ENCODE results near the gene R3HDM1. TPM values are rescaled to one million over a fixed set of nuclear protein-coding genes. Genes with fewer than 3 reads are reported as not detected.

Gene R3HDM1
- polyA plus RNA-seq, 1 donor from 2014 or later, result 30.3 TPM

DNA sequence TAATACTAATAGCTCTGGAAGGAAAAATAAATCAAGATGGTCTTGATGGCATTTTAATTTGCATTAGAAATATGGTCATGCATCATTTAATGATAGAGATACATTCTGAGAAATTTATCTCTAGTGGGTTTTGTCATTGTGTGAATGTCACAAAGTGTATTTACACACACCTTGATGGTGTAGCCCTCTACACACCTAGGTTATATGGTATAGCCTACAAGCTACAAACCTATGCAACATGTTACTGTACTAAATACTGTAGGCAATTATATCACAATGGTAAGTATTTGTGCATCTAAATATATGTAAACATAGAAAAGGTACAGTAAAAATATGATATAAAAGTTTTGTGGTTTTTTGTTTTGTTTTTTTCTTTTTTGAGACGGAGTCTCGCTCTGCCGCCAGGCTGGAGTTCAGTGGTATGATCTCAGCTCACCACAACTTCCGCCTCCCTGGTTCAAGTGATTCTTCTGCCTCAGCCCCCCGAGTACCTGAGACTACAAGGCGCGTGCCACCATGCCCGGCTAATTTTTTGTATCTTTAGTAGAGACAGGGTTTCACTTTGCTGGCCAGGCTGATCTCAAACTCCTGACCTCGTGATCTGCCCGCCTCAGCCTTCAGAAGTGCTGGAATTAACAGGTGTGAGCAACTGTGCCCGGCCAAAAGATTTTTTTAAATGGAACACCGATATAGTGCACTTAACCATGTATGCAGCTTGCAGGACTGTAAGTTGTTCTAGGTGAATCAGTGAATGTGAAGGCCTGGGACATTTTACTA, 126.7 kb downstream of the R3HDM1 start:
- H3K9me2 ChIP-seq (ENCODE audit: insufficient read depth, low read length), result no peaks in the 10 kb centered on the region
- H3K27ac ChIP-seq (ENCODE audit: low read length), result no peak overlapping the region
- H3K27me3 ChIP-seq (ENCODE audit: insufficient read depth, low read depth, low read length), result no peaks in the 10 kb centered on the region
- no peaks in the 10 kb centered on the region for H3F3A ChIP-seq (ENCODE audit: insufficient read depth, low read length, poor library complexity, severe bottlenecking)
- H2AFZ ChIP-seq (ENCODE audit: low read depth, low read length), result no peak overlapping the region
- no peaks in the 10 kb centered on the region for H3K36me3 ChIP-seq (ENCODE audit: insufficient read depth, low read length)
- H3K9ac ChIP-seq (ENCODE audit: low read length), result no peak overlapping the region
- no peaks in the 10 kb centered on the region for H3K79me2 ChIP-seq (replicated peaks; ENCODE audit: insufficient read depth, low read length)
- H3K4me3 ChIP-seq (ENCODE audit: low read length), result no peak overlapping the region
- no peaks in the 10 kb centered on the region for H3K9me3 ChIP-seq (ENCODE audit: low read length)
- TF ChIP-seq, protein P1, sequence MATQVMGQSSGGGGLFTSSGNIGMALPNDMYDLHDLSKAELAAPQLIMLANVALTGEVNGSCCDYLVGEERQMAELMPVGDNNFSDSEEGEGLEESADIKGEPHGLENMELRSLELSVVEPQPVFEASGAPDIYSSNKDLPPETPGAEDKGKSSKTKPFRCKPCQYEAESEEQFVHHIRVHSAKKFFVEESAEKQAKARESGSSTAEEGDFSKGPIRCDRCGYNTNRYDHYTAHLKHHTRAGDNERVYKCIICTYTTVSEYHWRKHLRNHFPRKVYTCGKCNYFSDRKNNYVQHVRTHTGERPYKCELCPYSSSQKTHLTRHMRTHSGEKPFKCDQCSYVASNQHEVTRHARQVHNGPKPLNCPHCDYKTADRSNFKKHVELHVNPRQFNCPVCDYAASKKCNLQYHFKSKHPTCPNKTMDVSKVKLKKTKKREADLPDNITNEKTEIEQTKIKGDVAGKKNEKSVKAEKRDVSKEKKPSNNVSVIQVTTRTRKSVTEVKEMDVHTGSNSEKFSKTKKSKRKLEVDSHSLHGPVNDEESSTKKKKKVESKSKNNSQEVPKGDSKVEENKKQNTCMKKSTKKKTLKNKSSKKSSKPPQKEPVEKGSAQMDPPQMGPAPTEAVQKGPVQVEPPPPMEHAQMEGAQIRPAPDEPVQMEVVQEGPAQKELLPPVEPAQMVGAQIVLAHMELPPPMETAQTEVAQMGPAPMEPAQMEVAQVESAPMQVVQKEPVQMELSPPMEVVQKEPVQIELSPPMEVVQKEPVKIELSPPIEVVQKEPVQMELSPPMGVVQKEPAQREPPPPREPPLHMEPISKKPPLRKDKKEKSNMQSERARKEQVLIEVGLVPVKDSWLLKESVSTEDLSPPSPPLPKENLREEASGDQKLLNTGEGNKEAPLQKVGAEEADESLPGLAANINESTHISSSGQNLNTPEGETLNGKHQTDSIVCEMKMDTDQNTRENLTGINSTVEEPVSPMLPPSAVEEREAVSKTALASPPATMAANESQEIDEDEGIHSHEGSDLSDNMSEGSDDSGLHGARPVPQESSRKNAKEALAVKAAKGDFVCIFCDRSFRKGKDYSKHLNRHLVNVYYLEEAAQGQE (IDR thresholded peaks at IDR 0.05; ENCODE audit: borderline replicate concordance), result no peak
- TF ChIP-seq POLR2AphosphoS5 (IDR thresholded peaks at IDR 0.05) (no peak), SMC3 (conservative IDR thresholded peaks at IDR 0.05; ENCODE audit: poor library complexity) (no peak), TAF1 (IDR thresholded peaks at IDR 0.05; ENCODE audit: low read depth) (no peak), RAD21 (conservative IDR thresholded peaks at IDR 0.05) (no peak), EP300 (conservative IDR thresholded peaks at IDR 0.05; ENCODE audit: poor library complexity, severe bottlenecking) (no peak), MXI1 (conservative IDR thresholded peaks at IDR 0.05; ENCODE audit: poor library complexity, severe bottlenecking) (no peak), CTCF (IDR thresholded peaks at IDR 0.05; ENCODE audit: poor library complexity, severe bottlenecking) (no peak), EZH2 (IDR thresholded peaks at IDR 0.05; ENCODE audit: borderline replicate concordance, insufficient read depth, low read length, poor library complexity, severe bottlenecking) (no peak)
- H4K20me1 ChIP-seq (ENCODE audit: insufficient read depth), result no peaks in the 10 kb centered on the region
- H3K4me2 ChIP-seq (ENCODE audit: low read length), result no peak overlapping the region

DNA sequence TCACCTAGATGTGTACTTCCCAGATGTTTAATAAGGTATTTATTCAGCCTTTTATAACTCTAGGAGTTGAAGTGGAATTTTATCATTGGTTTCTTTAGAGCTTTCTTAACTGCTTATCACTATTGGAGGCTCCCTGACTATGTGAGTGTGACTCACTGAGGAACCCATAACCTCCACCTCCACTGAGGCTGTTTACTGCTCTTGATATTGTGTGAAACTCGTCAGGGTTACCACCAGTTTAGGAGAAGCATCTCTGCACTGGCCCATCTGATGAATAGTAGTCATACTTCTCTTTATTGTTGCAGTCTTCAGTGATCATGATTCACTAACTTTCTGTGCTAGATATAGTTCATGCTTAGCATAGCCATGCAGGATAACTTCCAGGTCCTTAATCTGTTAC, 130.8 kb downstream of the R3HDM1 start:
- no peaks in the 10 kb centered on the region for H4K20me1 ChIP-seq (ENCODE audit: insufficient read depth)
- TF ChIP-seq SMC3 (conservative IDR thresholded peaks at IDR 0.05; ENCODE audit: poor library complexity), result no peak
- no peak for TF ChIP-seq EZH2 (IDR thresholded peaks at IDR 0.05; ENCODE audit: borderline replicate concordance, insufficient read depth, low read length, poor library complexity, severe bottlenecking)
- TF ChIP-seq RAD21 (conservative IDR thresholded peaks at IDR 0.05), result no peak
- TF ChIP-seq MXI1 (conservative IDR thresholded peaks at IDR 0.05; ENCODE audit: poor library complexity, severe bottlenecking), result no peak
- no peak for TF ChIP-seq TAF1 (IDR thresholded peaks at IDR 0.05; ENCODE audit: low read depth)
- TF ChIP-seq, protein P1 (IDR thresholded peaks at IDR 0.05; ENCODE audit: borderline replicate concordance), result no peak
- no peak for TF ChIP-seq EP300 (conservative IDR thresholded peaks at IDR 0.05; ENCODE audit: poor library complexity, severe bottlenecking)
- no peak for TF ChIP-seq CTCF (IDR thresholded peaks at IDR 0.05; ENCODE audit: poor library complexity, severe bottlenecking)
- TF ChIP-seq POLR2AphosphoS5 (IDR thresholded peaks at IDR 0.05), result no peak

More for the DNA sequence above, 130.8 kb downstream of the R3HDM1 start:
- Histone ChIP-seq H3K79me2 (replicated peaks; ENCODE audit: insufficient read depth, low read length) (no peaks in the 10 kb centered on the region), H3K4me3 (ENCODE audit: low read length) (no peak overlapping the region), H3K9me2 (ENCODE audit: insufficient read depth, low read length) (no peaks in the 10 kb centered on the region), H3K9ac (ENCODE audit: low read length) (no peak overlapping the region), H3K36me3 (ENCODE audit: insufficient read depth, low read length) (no peaks in the 10 kb centered on the region), H3K9me3 (ENCODE audit: low read length) (no peaks in the 10 kb centered on the region), H3K27ac (ENCODE audit: low read length) (no peak overlapping the region), H2AFZ (ENCODE audit: low read depth, low read length) (no peak overlapping the region), H3K4me2 (ENCODE audit: low read length) (no peak overlapping the region), H3F3A (ENCODE audit: insufficient read depth, low read length, poor library complexity, severe bottlenecking) (no peaks in the 10 kb centered on the region), H3K27me3 (ENCODE audit: insufficient read depth, low read depth, low read length) (no peaks in the 10 kb centered on the region)
